Measurements from ENCODE around the gene CPTP.
"Not testable (repeated sequence)": the region's sequence is repeated elsewhere in the genome, so short reads cannot be mapped to it uniquely, and the experiment has no call there.

Gene CPTP

DNA sequence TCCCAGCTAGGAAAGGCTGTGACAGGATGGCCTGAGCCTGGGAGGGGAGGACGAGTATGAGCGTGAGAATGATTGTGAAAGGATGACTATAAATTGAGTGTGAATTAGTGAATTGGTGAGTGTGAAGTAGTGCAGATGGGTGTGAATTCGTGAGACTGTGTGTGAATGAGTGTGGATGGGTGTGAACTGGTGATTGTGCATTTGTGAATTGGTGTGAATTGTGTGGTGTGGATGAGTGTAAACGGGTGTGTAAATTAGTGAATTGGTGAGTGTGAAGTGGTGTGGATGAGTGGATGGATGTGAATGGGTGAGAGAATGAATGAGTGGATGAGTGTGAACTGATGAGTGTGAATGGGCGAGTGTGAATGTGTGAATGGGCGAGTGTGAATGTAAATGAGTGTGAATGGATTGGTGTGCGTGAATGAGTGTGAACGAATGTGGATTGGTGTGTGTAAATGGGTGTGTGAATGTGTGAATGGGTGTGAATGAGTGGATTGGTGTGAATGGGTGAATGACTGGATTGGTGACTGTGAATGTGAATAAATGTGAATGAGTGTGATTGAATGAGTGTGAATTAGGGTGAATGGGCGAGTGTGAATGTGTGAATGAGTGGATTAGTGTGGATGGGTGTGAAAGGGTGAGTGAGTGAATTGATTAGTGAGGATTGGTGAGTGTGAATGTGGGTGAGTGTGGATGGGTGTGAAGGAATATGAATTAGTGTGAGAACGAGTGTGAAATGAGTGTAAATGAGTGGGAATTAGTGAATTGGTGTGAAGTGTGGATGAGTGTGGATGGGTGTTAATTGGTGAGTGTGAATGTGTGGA, 41.5 kb downstream of the CPTP start:
- DNase-seq (ENCODE audit: low read depth), result no peak

DNA sequence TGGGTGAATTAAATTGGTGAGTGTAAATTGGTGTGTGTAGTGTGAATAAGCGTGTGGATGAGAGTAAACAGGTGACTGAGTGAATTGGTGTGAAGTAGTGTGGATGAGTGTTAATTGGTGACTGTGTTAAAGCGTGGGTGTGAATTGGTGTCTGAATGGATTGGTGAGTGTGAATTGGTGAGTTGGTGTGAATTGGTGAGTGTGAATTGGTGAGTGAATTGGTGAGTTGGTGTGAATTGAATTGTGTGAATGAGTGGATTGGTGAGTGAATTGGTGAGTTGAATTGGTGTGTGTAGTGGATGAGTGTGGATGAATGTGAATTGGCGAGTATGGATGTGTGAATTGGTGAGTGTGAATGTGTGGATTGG, 42.1 kb downstream of the CPTP start:
- no peak for DNase-seq (ENCODE audit: low read depth)

DNA sequence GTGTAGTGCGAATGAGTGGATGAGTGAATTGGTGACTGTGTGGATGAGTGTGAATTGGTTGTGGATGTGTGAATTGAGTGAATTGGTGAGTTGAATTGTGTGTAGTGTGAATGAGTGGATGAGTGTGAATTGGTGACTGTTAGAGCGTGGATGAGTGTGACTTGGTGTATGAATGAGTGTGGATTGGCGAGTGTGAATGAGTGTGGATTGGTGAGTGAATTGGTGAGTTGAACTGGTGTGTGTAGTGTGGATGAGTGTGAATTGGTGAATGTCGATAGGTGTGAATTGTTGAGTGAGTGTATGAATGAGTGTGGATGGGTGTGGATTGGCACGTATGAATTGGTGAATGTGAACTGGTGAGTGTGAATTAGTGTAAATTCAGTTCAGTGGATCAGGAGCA, 42.7 kb downstream of the CPTP start:
- no peak for DNase-seq (ENCODE audit: low read depth)

DNA sequence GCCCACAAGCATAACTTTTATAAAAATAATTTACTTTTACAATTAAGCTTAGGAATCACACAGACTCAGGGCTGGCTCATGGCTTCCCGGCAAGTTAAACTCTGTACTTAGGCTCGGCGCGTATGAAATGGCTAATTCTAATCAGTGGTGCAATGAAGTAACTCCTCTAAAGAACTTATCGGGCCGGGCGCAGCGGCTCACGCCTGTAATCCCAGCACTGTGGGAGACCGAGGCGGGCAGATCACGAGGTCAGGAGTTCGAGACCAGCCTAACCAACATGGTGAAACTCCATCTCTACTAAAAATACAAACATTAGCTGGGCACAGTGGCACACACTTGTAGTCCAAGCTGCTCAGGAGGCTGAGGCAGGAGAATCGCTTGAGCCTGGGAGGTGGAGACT, 45.5 kb downstream of the CPTP start:
- DNase-seq (ENCODE audit: low read depth), result not testable (repeated sequence)

DNA sequence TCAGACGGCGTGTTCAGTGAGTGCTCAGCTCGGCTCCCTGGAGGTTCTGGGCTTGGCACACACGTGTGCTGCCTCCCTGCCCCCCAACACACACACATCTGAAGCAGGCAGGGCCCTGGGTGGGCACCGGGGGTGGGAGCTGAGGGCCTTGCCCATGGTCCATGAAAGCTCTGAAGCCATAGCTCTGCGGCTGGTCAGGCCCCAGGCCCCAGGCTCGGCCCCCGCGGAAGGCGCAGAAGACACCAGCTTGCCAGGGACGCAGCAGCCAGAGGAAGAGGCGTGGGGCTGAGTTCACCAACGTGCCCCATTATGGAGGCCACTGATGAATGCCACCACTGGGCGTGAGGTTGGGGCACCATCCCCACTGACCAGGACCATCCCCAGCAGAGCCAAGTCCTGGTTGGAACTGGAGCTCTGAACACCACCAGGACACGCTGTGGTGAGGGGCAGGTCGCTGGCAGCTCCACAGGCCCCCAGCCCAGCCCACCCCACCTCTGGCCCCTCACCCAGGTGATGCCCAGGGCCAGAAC, 46.2 kb downstream of the CPTP start:
- no peak for DNase-seq (ENCODE audit: low read depth)

DNA sequence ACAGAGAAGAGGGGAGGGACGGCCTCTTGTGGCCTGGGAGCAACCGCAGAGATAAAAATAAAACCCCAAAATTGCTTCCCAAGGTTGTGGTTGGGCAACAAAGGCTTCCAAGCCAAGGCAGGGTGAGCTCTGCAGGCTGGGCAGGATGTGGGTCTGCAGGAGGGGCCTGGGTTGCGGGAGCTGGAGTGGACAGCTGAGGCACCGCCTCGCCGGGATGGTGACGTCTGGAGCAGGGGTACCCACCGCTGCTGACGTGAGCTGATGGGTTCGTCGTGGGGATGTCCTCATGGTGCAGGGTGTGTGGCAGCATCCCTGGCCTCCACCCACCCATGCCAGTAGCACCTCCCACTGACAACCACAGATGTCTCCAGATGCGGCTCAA, 46.8 kb downstream of the CPTP start:
- peak; percentile 34 for DNase-seq (ENCODE audit: low read depth)

DNA sequence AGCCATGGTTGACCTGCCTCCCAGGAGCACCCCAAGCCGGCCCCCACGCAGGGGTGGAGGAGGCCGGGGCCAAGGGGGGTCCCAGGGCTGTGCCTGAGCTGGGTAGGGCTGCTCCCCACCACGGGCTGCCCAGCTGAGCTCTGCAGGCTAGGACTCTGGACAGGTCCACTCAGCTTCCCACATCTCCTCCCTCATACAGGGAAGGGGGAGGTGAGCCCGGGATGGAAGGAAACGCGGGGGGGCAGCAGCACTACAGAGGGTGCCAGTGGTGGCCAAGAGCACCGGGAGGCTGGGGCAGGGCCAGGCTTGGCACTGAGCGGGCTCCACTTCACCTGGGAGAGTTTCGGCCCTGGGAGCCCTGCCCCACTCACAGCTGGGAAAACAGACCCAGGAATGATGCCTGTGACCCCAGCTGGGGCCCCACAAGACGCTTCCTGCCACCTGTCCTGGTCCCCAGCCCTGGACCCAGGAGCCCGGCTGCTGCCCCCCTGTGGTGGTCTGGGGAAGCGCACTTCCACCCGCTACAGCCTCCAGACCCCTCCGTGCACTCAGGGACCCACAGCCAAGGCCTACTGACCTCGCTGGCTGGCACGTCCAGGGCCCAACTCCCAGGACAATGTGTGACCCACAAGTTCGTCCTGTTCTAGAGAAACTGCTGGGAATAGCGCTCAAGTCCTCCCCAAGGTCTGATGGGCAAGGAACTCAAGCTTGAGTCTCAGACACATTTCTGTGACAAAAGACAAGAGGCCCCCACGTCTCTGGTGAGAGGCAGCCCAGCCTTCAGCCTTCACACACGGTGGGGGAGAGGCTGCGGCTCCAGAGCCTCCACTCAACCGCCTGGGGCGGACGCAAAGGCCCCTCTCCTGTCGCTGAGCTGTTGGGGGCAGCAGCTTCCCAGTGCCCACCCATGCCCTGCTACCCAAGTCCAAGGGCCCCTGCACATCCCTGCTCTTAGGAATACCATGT, 47.4 kb downstream of the CPTP start:
- DNase-seq (ENCODE audit: low read depth), result peak; percentile 55

DNA sequence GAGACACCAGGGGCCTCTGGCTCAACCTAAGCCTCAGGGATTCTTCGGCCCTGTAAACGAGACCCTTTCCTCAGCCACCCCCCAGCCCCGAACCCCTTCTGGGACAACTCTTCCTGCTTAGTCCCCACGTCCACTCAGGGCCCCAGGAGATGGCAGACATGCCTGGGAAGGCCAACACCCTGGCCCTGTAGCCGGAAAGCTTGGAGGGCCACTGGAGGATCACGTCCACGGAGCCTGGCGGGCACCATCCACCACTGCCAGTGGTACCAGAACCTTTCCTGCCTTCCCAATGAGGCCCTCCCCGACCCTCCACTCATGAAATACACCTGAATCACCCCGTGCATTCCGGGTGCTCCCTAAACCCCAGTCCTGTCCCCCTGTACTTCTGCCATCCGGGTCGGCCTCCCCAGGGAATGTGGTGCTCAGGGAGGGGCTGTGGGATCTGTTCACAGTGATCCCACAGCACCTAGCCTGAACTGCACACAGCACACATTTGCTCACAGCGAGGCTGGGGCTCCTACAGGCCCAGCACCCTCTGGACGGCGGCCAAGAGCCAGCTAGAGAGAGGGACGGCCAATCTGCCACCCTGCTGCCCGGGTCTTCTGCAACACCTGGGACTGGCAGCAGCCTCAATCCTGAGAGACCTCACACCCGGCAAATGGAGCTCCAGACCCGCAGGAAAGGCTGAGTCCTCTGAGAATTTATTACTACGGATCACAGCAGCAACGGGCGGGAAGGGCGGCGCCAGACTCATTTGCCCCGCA, 48.6 kb downstream of the CPTP start:
- DNase-seq (ENCODE audit: low read depth), result no peak

DNA sequence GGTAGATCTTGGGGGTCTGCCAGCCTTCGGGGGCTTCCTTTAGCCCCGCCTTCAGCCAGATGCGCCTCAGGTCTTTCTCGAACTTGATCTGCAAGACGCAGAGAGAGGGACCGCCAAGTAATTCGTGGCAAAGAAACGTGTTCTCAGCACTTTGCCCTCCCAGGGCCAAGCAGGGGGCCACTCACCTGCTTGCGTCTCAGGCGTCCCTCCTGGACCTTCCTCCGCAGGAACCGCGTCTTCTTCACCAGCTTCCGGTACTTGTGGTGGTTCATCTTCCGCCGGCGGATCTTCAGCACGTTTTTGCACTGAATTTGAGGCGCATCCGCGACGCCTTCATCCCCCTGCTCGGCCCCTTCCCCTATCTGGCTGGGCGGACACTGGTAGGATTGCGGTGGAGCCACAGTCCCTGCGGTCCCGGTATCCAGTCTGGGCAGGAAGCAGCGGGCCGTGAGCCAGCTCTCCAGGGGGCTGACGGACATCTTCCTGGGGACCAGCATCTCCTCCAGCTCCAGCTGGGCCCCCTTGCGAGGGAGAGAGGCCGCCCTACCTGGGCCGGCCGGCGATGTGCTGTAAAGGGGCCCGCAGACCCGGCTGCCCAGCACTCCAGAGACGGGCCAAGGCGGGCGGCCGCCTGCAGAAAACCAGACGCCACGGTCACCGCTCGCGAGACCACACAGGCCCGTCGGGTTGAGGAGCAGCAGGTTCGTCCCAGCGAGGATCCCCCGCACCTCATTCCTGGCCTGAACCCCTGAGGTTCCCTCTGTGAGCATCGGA, 49.4 kb downstream of the CPTP start:
- DNase-seq (ENCODE audit: low read depth), result no peak

DNA sequence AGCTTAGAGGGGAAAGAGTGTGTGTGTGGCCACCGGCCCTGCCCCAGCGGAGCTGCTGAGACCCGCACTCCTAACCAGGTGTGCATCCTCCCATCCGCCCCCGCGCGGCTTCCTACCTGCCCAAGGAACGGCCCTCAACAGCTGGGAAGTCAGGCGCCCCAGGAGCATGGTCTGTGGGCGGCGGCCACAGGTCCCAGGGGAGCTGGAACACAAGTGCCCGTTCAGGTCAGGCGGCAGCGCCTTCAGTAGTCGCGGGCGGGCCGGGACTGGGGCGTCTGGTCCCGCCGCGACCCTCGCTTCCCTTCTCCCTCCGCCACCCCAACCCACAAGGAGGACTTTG, 50.0 kb downstream of the CPTP start:
- no peak for DNase-seq (ENCODE audit: low read depth)

DNA sequence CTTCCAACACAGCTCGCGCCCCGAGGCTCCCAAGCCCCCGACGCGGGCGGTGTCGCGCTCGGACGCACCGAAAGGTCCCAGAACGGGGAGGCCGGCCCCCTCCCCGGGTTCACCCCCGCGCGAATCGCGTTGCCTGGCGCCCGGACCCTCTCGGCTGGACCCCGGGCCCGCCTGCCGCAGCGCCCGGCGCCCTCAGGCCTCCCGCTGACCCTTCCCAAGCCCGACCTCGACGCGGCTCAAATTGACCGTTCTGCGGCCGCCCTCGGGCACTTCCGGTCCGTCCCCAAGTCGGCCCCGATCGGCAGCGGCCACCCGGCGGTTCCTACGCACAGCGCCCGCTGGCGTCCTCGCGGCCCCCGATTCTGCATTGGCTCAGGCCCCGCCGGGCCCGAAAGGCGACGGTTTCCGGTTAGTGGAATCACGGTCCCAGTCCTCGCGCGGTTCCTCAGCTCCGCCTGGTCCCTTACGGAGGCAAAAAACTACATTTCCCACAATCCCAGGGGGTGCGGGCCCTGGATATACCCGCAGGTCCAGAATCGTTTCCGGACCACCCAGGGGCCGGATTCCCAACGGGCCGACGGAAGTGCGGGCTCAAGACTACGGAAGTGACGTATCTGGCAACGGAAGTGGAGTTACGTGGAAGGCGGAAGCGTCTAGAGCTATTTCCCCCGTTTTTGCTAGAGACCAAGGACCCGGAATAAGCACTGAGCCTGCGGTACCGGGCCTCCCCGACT, 50.5 kb downstream of the CPTP start, which contains the start of gene AURKAIP1:
TSS of gene AURKAIP1 (minus strand) at position 279 of the 734 bp plus-strand sequence. CDS start 451 bp downstream, outside the sequence.
- DNase-seq (ENCODE audit: low read depth), result peak; percentile 90

DNA sequence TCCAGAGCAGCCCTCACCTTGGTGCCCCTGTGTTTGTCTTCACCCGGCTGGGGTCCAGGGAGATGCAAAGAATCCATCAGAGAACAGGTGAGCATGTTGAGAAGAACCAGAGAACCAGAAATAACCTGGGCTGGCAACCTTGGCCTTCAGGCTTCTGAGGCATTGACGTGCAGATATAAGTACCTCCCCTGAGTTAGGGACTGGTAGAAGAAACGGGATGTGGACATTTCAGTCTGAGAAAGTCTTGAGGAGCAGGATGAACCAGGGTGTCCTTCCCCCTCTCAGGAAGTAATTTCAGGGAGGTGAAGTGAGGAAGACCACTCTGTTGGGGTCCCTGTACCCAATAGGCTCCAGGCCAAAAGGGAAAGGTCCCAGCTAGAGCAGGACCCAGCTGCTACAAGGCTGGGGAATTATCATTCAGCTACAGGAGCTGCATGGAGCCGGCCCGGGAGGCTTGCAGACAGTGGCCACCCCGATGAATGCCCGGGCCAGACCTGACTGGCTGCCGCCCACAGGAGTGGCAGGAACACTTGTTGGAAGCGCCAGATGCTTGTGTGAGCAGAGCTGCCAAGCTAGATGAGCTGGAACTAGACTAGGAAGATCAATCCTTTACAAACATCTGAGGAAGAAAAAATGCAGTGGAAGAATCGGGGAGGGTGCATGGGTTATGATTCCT, 52.1 kb downstream of the CPTP start:
- no peak for DNase-seq (ENCODE audit: low read depth)

DNA sequence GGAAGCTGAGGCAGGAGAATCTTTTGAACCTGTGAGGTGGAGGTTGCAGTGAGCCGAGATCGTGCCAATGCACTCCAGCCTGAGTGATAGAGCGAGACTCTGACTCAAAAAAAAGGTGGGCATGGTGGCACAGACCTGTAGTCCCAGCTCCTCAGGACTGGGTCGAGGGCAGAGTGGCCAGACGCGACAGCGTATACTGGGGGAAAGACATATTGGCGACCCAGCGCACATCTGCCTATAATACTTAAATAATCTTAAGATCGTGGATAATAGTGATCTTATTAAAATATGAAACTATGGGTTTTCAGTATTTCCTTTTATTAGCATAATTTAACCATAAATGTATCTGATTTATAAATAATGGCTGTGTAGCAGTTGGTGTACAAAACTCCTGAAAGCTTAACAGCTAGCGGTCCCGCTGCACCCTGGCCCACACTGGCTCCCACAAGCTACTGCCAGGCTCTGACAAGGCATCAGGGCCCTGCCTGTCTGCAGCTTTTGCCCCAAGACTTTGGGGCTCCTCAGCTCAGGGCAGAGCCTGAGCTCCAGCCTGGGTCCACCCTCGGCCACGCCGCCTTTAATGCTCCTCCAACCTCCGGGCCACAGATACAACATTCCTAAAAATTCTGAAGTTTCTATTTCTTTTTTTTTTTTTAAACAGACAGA, 53.1 kb downstream of the CPTP start:
- DNase-seq (ENCODE audit: low read depth), result no peak
